ENCODE results near the gene LILRA1. TPM values are rescaled to one million over a fixed set of nuclear protein-coding genes. Genes with fewer than 3 reads are reported as not detected.
"Not testable (repeated sequence)": the region's sequence is repeated elsewhere in the genome, so short reads cannot be mapped to it uniquely, and the experiment has no call there.

Gene LILRA1
- total and polyA plus RNA-seq, 10 of the 15 experiments (the other 5 are each of a cell fraction or from before 2014, with no cell fraction given) = 0.04 TPM; not detected in 9

- TF ChIP-seq CEBPZ (IDR thresholded peaks at IDR 0.05; ENCODE audit: low read depth, low read length) (no peak), REST (IDR thresholded peaks at IDR 0.05; ENCODE audit: low read depth, low read length) (no peak), CREB1 (IDR thresholded peaks at IDR 0.05; ENCODE audit: low read depth) (no peak), POLR2A (IDR thresholded peaks at IDR 0.05; ENCODE audit: low read depth, low read length) (no peak), ZNF622 (IDR thresholded peaks at IDR 0.05) (no peak), ZBTB4 (CRISPR knock-in tag; IDR thresholded peaks at IDR 0.05) (no peak), CEBPB (IDR thresholded peaks at IDR 0.05; ENCODE audit: borderline replicate concordance in 1 of 2, low read depth in 2 of 2, low read length in 2 of 2) (no peak), TBL1XR1 (IDR thresholded peaks at IDR 0.05; ENCODE audit: low read depth, low read length) (no peak), HDAC2 (IDR thresholded peaks at IDR 0.05) (no peak)
Measured at GRCh38 chr19:54577334-54577733, 16.1 kb upstream of the LILRA1 start (continued).

GRCh38 chr19:54578268-54578667 is 15.2 kb upstream of the LILRA1 start:
- H3K36me3 ChIP-seq (ENCODE audit: control insufficient read depth in 2 of 2, insufficient read depth in 2 of 2, low read length in 1 of 2); H3K9ac ChIP-seq (ENCODE audit: control insufficient read depth, insufficient read depth, low read length); H3K9me3 ChIP-seq (replicated peaks; ENCODE audit: control insufficient read depth, insufficient read depth, low read length); H3K4me2 ChIP-seq (ENCODE audit: control insufficient read depth, insufficient read depth); H3K79me2 ChIP-seq (ENCODE audit: control insufficient read depth, insufficient read depth, low read length); intact Hi-C loops (cut with micrococcal nuclease; ENCODE audit: unreplicated experiment); SMC1A ChIA-PET (ENCODE audit: uncharacterized antibody, unreplicated experiment); FAIRE-seq; H2AFZ ChIP-seq (ENCODE audit: control insufficient read depth, low read depth, low read length); CTCF ChIA-PET; DNase-seq (ENCODE audit: low read depth, low spot score); H3K27me3 ChIP-seq (replicated peaks in 1 of 2; ENCODE audit: control insufficient read depth in 2 of 2, insufficient read depth in 2 of 2, low read length in 1 of 2); ATAC-seq; H3K27ac ChIP-seq (ENCODE audit: control insufficient read depth, insufficient read depth); H3K4me3 ChIP-seq; BruUV-seq (replicated peaks); H4K20me1 ChIP-seq (ENCODE audit: control insufficient read depth, insufficient read depth); RAD21 ChIA-PET (ENCODE audit: unreplicated experiment); H3K4me1 ChIP-seq (ENCODE audit: control insufficient read depth, insufficient read depth, low read length); POLR2A ChIA-PET: not testable (repeated sequence)
- WGBS (ENCODE audit: insufficient coverage, insufficient replicate concordance, low lambda C conversion rate, missing lambda C conversion rate) = 51% methylated on average over 5 of the region's 5 CpGs
- in situ Hi-C loops (cut with MboI) = loop anchor here (5.0 kb wide), 1 partner anchor 281 kb away; no protein-coding TSS in a partner anchor

Data from GM12878 (cell line).